GM12878 (cell line): ENCODE data around the gene USP34.

Source experiments
- NFYB ChIP-seq: IDR thresholded peaks from 2 replicates; pipeline ENCODE4 v1.6.1; 2011; ENCODE audit warnings: low read depth, mild to moderate bottlenecking, low read length, improper control_type of control experiment, moderate library complexity; ENCODE audit not compliant: insufficient read depth
- SIX5 ChIP-seq: IDR thresholded peaks from 2 replicates; pipeline ENCODE4 v1.6.1; 2011; ENCODE audit warnings: mild to moderate bottlenecking, low read depth, low read length, moderate library complexity; ENCODE audit not compliant: severe bottlenecking

GRCh38 chr2:61380056-61380881, 90.6 kb downstream of the USP34 start:
- no peak for TF ChIP-seq SIX5
- no peak for TF ChIP-seq NFYB
